GM23338 (cell line): ENCODE results near the gene RNF157.
"Not testable (repeated sequence)": the region's sequence is repeated elsewhere in the genome, so short reads cannot be mapped to it uniquely, and the experiment has no call there.

Source experiments
- EZH2phosphoT487 ChIP-seq: fragments of 200-600 bp; sonication (generic); IDR thresholded peaks from one replicate; pipeline ENCODE4 v1.8.1; 2018; ENCODE audit warnings: antibody characterized with exemption; ENCODE audit not compliant: unreplicated experiment
- ZNF114 ChIP-seq: fragments of 250-450 bp; sonication (Bioruptor Pico); IDR thresholded peaks from 2 replicates; pipeline ENCODE4 v1.5.0; 2020; ENCODE audit warnings: mild to moderate bottlenecking, moderate library complexity
- TF ChIP-seq, protein P1 (sequence below), 2 experiments: fragments of 200-600 bp in 1 of 2; sonication (generic) in 1 of 2; conservative IDR thresholded peaks; 2 replicates each; pipeline versions ENCODE4 v1.5.1 to v1.6.1; 2016 to 2017; ENCODE audit warnings: antibody characterized with exemption in 2 of 2, low read depth in 2 of 2, mild to moderate bottlenecking in 2 of 2, moderate library complexity in 1 of 2

GRCh38 chr17:76205542-76206144 is 34.6 kb downstream of the RNF157 start:
- TF ChIP-seq, protein P1, sequence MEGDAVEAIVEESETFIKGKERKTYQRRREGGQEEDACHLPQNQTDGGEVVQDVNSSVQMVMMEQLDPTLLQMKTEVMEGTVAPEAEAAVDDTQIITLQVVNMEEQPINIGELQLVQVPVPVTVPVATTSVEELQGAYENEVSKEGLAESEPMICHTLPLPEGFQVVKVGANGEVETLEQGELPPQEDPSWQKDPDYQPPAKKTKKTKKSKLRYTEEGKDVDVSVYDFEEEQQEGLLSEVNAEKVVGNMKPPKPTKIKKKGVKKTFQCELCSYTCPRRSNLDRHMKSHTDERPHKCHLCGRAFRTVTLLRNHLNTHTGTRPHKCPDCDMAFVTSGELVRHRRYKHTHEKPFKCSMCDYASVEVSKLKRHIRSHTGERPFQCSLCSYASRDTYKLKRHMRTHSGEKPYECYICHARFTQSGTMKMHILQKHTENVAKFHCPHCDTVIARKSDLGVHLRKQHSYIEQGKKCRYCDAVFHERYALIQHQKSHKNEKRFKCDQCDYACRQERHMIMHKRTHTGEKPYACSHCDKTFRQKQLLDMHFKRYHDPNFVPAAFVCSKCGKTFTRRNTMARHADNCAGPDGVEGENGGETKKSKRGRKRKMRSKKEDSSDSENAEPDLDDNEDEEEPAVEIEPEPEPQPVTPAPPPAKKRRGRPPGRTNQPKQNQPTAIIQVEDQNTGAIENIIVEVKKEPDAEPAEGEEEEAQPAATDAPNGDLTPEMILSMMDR (conservative IDR thresholded peaks at IDR 0.05; ENCODE audit: low read depth in 2 of 2) = not testable (repeated sequence)
- TF ChIP-seq ZNF114, EZH2phosphoT487: not testable (repeated sequence)
